HK-2 (cell line): Measurements from ENCODE around the gene C11orf16.
"Not testable (repeated sequence)": the region's sequence is repeated elsewhere in the genome, so short reads cannot be mapped to it uniquely, and the experiment has no call there.

Experiments used
- DNase-seq: peaks from one replicate; pipeline ENCODE4 v3.0.0-alpha.2; 2018; ENCODE audit not compliant: unreplicated experiment

C11orf16 gene

DNA sequence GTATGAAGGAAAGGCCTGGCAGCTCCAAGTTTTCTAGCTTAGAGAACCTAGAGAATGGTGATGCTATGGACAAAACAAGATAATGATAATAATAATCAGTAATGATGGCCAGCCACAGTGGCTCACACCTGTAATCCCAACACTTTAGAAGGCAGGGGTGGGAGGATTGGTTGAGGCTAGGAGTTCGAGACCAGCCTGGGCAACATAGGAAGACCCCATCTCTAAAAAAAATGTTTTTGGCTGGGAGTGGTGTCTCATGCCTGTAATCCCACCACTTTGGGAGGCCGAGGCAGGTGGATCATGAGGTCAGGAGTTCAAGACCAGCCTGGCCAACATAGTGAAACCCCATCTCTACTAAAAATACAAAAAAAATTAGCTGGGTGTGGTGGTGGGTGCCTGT is 3.0 kb upstream of the C11orf16 start:
- not testable (repeated sequence) for DNase-seq

- DNase-seq = no peak
These were observed 2.2 kb upstream of the C11orf16 start for GRCh38 chr11:8934742-8935488.

- no peak for DNase-seq
These were observed 1.2 kb upstream of the C11orf16 start for GRCh38 chr11:8933931-8934330.

DNA sequence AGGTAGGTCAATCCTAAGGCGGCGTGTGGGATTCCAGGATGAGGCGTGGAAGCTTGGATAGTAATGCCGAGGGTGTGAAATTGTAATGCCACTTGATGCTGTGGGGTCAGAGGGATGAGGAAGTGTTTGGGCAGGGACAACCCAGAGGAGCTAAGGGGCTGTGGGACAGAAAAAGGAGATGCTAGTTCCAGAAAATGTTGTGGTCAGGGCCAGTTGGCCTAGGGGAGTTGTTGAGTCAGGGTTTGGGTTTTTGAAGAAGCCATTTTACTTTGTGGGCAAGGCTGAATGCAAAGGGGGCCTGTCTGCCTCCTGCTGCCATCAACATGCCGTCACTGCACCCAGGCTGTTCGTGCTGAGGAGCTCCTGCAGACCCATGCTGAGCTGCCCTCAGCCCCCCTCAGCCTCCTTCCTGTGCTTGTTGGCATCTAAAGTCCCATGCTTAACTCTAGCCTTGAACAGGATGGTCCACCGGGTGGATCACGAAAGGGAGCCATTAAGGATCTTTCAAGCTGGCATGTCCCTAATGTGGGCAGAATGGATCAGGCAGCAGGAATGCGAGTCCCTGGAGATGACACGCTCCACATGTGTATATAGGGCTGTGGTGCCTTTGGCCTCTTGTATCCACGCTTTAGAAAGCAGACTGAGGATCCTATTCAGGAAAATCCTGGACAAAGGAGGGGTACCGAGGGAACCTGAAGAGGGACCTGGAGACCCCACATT is 2.1 kb downstream of the C11orf16 start:
- no peak for DNase-seq

DNA sequence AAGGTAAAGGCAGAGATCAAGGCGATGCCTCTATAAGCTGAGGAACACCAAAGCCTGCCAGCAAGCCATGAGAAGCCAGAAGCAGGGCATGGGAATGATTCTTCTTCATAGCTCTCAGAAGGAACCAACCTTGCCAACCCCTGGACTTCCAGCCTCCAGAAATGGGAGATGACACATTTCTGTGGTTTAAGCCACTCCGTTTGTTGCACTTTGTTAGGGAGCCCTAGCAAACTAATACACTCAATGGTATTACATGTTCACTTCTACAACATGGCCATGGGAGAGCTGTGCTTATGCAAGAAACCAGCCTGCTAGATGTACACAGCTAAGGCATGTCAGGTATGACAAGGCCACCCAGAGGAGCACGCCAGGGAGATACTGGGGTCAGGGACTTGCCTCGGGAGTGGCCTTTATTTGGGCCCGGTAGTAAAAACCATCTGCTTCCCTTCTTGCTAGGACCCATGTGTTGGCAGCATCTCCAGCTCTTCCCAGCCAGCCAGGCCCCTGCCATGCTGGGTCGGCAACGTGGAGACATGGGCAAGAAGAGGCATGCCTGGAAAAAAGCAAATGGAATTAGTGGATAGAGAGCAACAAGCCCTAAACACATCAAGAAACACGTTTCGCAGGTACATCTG is 3.6 kb downstream of the C11orf16 start:
- no peak for DNase-seq

DNA sequence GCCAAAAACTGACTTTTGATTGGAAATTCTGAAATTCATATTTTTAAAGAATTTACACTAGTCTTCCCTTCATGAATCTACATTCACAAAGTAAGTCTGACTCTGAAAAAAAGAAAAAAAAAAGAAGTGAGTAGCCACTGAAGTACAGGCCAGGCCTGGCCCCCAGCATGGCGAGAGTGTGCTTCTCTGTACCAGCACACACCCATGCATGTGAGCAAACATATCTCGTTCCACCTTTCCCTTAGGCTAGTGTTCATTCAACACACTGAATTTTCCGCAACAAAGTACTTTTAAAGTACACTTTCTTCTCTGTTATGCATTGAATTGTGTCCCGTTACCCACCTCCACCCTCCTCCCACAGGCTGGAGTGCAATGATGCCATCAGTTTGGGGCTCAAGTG is 4.5 kb downstream of the C11orf16 start:
- no peak for DNase-seq

GRCh38 chr11:8927233-8927632 is 5.5 kb downstream of the C11orf16 start:
- DNase-seq = no peak

DNA sequence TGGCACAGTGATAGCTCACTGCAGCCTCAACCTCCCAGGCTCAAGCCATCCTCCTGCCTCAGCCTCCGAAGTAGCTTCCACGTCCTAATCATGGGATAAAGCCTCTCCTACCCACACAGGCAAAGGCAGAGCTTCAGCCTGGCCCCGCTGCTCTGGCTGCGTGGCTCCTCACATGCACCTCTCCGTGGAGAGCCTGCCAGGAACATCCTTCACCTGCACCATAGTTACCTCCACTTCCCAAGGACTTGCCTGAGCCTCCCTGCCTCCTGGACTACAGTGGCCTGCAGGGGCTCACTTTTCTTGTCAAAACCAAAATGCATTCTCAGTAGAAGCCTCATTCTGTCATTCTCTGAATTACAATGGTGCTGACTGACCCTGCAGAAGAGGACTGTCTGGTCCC is 6.5 kb downstream of the C11orf16 start:
- no peak for DNase-seq

- no peak for DNase-seq
These were observed 7.0 kb downstream of the C11orf16 start for GRCh38 chr11:8925711-8926110.

DNA sequence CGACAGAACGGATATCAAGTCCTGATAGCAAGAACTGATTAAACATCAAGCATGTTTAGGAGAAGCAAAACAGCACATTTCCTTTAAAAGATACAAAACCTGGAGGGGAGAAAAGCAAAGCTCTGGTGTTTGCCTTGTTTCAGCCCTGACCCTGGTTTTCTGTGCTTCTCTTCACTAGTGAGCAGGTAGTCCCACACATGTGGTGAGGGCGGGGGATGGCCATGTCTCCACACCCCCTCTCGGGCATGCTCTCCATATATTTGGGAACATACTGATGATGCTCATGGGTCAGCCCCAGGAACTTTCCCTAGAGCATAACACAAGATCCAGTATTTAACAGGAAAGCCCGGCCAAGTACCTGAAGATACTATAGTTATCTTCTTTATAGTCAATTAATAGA is 10.1 kb downstream of the C11orf16 start:
- DNase-seq = no peak

GRCh38 chr11:8917157-8917825 is 15.5 kb downstream of the C11orf16 start:
- peak; percentile 41 for DNase-seq

- no peak for DNase-seq
These were observed 18.1 kb downstream of the C11orf16 start for GRCh38 chr11:8914661-8915018.

DNA sequence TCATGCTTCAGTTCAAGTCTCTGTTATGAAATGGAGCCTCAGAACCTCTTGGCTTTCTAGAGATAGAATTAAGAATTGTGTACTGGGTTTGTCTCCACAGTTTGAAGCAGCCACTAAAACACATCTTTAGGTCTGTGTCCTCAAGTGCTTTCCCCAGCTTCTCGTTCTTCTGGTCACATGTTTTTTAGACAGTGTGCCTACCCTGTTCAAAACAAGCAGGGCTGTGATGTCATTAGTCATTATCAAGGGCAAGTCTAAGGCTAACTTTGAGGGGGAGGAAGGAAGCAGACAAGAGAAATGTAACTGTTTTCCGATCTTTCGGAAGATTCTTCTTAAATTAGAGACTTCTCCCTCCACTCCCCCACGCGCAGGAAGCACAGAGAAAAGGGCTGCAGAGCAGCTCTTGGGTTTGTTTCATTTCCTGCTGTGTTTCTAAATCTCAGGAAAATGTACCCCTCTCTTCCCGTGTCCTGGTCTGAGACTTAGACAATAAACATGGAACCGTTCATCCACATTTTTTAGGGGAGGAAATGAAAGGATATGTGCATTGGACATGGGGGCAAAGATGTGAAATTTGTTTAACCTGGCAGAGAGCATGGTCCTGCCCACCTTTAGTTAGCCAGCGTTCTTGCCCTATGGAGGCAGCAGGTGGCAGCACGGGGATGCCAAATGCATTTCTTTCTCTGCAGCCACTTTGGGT is 18.6 kb downstream of the C11orf16 start:
- no peak for DNase-seq

DNA sequence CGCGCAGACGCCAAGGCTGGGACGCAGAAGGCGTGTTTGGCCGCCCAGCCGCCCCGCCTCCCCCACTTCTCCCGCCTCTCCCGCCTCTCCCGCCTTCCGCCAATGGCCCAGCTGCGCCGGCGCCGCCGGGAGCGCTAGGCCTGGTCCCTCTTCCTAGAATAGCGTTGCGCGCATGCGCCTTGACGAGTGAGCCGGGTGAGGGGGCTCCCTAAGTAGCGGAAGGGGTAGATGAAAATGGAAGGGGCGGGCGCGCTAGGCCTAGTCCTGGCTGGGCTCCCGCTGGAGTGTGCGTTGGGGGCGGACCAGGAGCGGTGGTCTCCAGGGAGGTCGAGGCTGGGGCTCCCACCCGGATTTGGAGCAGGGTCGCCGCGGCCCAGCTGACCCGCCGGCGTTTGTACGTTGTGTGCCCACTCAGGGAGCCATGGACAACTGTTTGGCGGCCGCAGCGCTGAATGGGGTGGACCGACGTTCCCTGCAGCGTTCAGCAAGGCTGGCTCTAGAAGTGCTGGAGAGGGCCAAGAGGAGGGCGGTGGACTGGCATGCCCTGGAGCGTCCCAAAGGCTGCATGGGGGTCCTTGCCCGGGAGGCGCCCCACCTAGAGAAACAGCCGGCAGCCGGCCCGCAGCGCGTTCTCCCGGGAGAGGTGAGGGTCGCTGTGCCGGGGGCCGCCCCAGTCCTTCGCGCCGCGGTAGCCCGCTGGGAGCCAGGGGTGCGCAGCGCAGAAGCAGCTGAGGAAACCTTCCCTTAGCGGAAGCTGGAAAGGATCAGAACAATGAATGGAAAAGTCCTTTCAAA is 21.5 kb downstream of the C11orf16 start, which contains the start of gene AKIP1:
AKIP1 (plus strand) TSS at position 161 of the 795 bp plus-strand sequence; CDS start at position 422, 261 bp downstream.
- DNase-seq = peak; percentile 91

GRCh38 chr11:8910649-8911026 is 22.1 kb downstream of the C11orf16 start:
- no peak for DNase-seq

DNA sequence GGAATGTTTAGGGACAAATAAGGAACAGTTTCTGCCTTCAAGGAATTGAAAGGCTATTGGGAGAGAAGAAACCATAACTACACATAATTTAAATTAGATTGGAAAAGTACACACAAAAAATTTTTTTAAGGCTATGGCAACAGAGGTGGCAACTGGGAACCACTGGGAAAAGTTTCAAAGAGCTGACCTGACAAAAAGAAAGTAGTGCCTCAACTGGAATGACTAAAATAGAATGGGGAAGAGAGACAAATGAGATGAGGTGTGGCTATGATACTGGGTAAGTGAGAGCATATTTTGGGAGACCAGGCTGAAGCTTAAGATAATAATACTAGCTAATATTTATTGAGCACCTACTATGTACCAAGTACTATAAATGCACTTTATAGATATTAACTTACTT is 24.6 kb downstream of the C11orf16 start:
- no peak for DNase-seq

DNA sequence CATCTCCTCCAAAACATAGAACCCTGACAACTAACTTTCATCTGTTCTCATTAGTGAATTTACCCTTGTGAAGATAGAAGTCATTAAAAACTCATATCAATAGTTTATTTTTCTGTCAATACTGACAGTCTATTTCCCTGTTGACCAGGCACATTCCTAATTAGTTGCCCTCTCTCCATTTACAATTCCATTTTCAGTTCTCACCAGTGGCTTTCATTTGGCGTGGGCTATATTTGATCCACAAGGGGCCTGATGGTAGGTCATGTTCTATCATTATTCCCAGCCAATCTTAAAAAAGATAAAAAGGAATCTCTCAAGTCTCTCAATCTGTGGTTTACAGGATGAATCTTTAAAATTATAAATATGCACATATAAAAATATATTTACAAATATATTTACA is 25.6 kb downstream of the C11orf16 start:
- DNase-seq = no peak

GRCh38 chr11:8905528-8906165 is 27.1 kb downstream of the C11orf16 start:
- no peak for DNase-seq

DNA sequence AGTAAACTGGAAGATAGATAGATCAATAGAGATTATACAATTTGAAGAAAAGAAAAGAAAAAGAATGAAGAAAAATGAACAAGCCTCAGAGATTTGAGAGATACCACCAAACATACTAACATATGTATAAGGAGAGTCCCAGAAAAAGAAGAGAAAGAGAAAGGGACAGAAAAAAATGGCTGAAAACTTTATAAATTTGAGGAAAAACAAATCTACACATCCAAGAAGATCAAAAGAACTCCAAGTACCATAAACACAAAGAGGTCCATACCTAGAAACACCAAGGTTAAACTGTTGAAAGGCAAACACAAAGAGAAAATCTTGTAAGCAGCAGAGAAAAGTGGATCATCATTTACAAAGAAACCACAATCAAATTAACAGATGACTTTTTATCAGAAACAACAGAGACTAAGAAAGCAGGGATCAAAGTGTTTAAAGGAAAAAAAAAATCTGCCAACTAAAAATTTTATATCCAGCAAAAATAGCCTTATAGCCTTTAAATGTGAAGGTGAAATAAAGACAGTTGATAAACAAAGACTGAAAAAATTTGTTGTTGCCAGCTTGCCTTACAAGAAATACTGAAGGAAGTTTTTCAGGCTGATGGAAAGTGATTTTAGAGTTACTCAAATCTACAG is 33.5 kb downstream of the C11orf16 start:
- no peak for DNase-seq

DNA sequence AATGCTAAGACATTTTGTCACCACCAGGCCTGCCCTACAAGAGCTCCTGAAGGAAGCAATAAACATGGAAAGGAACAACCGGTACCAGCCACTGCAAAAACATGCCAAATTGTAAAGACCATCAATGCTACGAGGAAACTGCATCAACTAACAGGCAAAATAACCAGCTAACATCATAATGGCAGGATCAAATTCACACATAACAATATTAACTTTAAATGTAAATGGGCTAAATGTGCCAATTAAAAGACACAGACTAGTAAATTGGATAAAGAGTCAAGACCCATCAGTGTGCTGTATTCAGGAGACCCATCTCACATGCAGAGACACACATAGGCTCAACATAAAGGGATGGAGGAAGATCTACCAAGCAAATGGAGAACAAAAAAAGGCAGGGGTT is 41.6 kb downstream of the C11orf16 start:
- DNase-seq = not testable (repeated sequence)
